Mononuclear cell (primary cell): Measurements from ENCODE around the gene MAST1. TPM values are rescaled to one million over a fixed set of nuclear protein-coding genes. Genes with fewer than 3 reads are reported as not detected.
A peak's percentile ranks its signal among the peaks of the same experiment; 100 is the strongest.
"Not testable (repeated sequence)": the region's sequence is repeated elsewhere in the genome, so short reads cannot be mapped to it uniquely, and the experiment has no call there.

ENCODE experiments used
- H3K27me3 ChIP-seq: 2 replicates; pipeline ENCODE4 v1.6.0; 2011; ENCODE audit warnings: low read length, control low read depth; ENCODE audit not compliant: insufficient read depth
- H3K4me1 ChIP-seq: 2 replicates; pipeline ENCODE4 v1.5.1; 2011; ENCODE audit warnings: mild to moderate bottlenecking, low read length, control low read depth; ENCODE audit not compliant: insufficient read depth
- H3K4me3 ChIP-seq: 2 replicates; pipeline ENCODE4 v1.5.1; 2011; ENCODE audit warnings: mild to moderate bottlenecking, low read length, moderate library complexity
- H3K9me3 ChIP-seq: 2 replicates; pipeline ENCODE4 v1.5.1; 2011; ENCODE audit warnings: low read depth, mild to moderate bottlenecking, control low read depth, low read length
- total RNA-seq: library from RNA; depleted of rRNA; stranded (reverse); fragments of >200 nt; gene quantifications from one replicate; pipeline ENCODE4 v1.2.3, GENCODE V29; 2012

The MAST1 gene
- total RNA-seq, 1 donor = 0.52 TPM

DNA sequence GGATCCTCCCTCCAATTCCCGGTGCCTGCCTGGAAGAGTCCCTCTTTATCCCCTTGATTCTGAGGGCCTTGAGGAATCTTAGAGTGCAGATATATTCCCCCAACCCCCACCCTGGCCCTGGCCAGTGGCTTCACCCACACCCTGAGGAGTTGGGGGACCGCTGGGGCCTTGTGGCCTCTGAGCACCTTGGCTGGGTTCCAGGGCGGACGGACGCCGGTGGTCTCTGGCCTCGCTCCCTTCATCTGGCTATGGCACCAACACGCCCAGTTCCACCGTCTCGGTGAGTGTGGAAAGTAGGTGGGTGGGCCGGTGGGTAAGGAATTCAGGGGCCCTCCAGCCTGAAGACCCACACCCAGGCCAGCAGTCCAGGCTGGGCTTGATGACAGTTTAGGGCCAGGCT lies 5.0 kb downstream of the MAST1 start:
- Histone ChIP-seq H3K4me3 (no peak overlapping the region), H3K4me1 (peaks cover 25% of the 10 kb centered on the region), H3K9me3 (no peaks in the 10 kb centered on the region), H3K27me3 (peaks cover 51% of the 10 kb centered on the region)

DNA sequence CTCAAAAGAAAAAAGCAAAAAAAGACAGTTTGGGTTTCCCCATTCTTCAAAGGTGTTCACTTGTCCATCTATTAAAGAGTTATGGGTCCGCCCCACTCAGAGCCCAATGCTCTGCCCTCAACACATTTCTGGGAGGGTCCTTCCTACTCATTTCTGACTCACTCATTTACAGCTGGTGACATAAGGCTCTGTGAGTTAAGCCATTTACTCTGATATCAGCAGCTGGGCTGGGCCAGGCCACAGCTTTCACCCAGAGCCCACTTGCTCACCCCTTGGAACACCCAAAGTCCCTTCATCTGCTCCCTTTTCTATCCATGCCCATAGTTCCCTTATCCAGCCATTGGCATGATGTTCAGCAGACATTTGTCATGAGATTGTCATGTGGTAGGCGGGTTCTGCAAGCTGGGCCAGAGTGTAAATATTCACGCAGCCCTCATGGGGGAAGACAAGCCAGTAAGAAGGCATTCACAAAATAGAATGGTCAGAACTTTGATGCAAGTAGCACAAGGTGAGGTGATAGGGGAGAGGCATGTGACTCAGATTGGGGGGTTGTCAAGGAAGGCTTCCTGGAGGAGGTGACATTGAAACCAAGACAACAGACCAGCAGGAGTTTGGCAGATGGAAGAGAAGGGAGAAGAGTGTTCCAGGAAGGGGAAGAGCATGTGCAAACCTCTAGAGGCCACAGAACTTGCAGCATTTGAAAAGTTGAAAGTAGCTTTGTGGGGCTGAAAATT lies 5.9 kb downstream of the MAST1 start:
- Histone ChIP-seq H3K4me3 (no peak overlapping the region), H3K4me1 (peaks cover 21% of the 10 kb centered on the region), H3K9me3 (no peaks in the 10 kb centered on the region), H3K27me3 (peaks cover 47% of the 10 kb centered on the region)

DNA sequence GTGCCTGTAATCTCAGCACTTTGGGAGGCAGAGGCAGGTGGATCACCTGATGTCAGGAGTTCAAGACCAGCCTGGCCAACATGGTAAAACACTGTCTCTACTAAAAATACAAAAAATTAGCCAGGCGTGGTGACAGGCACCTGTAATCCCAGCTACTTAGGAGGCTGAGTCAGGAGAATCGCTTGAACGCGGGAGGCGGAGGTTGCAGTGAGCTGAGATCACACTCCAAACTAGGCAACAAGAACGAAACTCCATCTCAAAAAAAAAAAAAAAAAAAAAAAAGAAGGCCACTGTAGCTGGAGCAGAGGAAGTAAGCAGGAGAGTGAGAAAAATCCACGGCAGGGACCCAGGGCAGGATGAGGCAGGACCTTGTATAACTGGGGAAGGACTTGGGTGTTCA lies 8.3 kb downstream of the MAST1 start:
- peaks cover 22% of the 10 kb centered on the region for H3K27me3 ChIP-seq
- H3K4me1 ChIP-seq, H3K4me3 ChIP-seq, H3K9me3 ChIP-seq: not testable (repeated sequence)

DNA sequence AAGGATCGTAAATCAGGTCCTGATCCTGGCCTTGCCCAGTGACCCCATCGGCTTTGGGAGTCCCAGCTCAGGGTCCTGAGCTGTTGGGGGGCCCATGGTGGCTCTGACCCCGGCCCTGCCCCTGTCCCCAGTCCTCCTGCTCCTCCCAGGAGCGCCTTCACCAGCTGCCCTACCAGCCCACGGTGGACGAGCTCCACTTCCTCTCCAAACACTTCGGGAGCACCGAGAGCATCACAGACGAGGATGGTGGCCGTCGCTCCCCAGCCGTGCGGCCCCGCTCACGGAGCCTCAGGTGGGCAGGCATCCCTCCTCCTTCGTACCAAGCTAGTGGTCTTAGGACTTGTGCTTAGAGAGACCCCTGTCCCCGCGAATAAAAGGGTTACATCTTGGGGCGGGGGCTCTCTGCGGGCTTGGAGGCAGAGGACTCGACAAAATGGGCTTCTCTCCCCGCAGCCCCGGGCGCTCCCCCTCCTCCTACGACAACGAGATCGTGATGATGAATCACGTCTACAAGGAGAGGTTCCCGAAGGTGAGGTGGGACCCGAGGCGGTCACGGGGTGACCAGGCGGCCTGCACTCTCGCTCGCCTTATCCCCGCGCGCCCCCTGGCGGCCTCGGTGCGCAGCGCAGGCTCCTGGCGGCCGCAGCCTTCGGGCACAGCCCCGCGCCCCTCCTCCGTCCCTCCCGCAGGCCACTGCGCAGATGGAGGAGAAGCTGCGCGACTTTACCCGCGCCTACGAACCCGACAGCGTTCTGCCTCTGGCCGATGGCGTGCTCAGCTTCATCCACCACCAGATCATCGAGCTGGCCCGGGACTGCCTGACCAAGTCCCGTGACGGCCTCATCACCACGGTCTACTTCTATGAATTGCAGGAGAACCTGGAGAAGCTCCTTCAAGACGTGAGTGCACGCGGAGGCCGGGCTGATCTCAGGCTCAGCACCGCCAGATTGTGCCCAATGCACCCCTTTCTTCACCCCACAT lies 9.1 kb downstream of the MAST1 start:
- H3K27me3 ChIP-seq = peaks cover 16% of the 10 kb centered on the region
- H3K4me3 ChIP-seq = no peak overlapping the region
- peaks cover 10% of the 10 kb centered on the region for H3K4me1 ChIP-seq
- no peaks in the 10 kb centered on the region for H3K9me3 ChIP-seq

DNA sequence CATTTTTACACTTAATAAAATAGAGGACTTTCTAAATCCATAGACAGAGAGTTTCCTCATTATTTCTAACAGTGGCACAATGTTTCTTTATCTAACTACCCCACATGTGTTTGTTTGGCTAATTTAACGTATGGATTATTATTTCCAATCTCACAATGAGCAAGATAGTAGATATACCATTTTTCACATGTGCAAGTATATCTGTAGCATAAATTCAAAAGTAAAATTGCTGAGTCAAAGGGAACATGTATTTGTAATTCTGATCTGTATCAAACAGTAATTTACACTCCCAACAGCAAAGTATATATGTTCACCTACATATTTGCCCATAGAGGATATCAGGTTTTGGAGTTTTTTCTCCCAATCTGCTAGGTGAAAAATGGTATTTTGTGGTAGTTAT lies 18.3 kb downstream of the MAST1 start:
- Histone ChIP-seq H3K9me3 (no peaks in the 10 kb centered on the region), H3K27me3 (no peaks in the 10 kb centered on the region), H3K4me3 (no peak overlapping the region), H3K4me1 (no peaks in the 10 kb centered on the region)

DNA sequence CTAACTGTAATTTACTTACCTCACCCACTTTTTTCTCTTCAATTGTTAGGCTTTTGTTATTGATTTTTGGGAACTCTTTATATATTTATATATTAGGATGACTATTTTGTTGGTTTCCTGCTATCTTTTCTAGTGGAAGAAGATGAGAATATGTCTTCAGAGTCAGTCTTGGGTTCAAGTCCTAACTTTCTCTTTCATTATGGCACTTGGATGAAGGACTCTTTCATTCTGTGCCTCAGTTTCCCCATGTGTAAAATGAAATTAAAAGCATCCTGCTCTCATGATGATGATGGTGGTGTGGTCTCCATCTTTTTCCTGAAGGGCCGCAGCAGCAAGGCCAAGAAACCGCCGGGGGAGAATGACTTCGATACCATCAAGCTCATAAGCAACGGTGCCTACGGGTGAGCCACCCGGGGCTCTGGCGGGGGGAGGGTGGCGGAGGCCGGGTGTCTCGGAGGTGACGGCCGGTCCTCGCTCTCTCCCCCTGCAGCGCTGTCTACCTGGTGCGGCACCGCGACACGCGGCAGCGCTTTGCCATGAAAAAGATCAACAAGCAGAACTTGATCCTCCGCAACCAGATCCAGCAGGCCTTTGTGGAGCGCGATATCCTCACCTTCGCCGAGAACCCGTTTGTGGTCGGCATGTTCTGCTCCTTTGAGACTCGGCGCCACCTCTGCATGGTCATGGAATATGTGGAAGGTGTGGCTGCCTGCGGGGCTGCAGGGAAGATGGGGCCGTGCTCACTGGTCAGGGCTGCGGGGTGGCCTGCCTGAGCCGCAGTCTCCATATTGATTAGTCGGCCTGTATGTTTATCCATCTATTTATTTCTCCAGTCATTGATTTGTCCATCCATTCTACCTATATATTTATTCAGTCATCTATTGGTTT lies 20.0 kb downstream of the MAST1 start:
- Histone ChIP-seq H3K27me3 (no peaks in the 10 kb centered on the region), H3K4me1 (no peaks in the 10 kb centered on the region), H3K9me3 (no peaks in the 10 kb centered on the region), H3K4me3 (no peak overlapping the region)

DNA sequence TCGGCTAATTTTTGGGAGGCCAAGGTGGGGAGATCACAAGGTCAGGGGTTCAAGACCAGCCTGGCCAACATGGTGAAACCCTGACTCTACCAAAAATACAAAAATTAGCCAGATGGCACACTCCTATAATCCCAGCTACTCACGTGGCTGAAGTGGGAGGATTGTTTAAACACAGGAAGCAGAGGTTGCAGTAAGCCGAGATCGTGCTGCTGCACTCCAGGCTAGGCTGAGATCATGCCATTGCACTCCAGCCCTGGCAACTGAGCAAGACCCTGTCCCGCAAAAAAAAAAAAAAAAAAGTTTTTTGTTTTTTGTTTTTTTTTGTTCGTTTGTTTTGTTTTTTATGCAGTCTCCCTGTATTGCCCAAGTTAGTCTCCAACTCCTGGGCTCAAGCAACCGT lies 21.2 kb downstream of the MAST1 start:
- H3K4me1 ChIP-seq = no peaks in the 10 kb centered on the region
- no peaks in the 10 kb centered on the region for H3K27me3 ChIP-seq
- no peaks in the 10 kb centered on the region for H3K9me3 ChIP-seq
- no peak overlapping the region for H3K4me3 ChIP-seq

DNA sequence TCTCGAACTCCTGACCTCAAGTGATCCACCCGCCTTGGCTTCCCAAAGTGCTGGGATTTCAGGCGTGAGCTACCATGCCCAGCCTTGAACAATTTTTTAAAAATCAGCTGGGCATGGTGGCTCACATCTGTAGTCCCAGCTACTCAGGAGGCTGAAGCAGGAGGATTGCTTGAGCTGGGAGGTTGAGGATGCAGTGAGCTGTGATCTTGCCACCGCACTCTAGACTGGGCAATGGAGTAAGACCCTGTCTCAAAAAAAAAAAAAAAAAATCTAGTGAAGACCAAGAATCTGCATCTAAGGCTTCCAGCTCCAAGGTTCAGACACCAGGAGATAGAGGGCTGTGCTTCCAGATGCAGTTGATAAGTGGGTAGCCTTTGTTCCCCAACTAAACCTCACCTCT lies 25.8 kb downstream of the MAST1 start:
- Histone ChIP-seq H3K9me3 (no peaks in the 10 kb centered on the region), H3K27me3 (no peaks in the 10 kb centered on the region), H3K4me1 (peaks cover 11% of the 10 kb centered on the region), H3K4me3 (no peak overlapping the region)

DNA sequence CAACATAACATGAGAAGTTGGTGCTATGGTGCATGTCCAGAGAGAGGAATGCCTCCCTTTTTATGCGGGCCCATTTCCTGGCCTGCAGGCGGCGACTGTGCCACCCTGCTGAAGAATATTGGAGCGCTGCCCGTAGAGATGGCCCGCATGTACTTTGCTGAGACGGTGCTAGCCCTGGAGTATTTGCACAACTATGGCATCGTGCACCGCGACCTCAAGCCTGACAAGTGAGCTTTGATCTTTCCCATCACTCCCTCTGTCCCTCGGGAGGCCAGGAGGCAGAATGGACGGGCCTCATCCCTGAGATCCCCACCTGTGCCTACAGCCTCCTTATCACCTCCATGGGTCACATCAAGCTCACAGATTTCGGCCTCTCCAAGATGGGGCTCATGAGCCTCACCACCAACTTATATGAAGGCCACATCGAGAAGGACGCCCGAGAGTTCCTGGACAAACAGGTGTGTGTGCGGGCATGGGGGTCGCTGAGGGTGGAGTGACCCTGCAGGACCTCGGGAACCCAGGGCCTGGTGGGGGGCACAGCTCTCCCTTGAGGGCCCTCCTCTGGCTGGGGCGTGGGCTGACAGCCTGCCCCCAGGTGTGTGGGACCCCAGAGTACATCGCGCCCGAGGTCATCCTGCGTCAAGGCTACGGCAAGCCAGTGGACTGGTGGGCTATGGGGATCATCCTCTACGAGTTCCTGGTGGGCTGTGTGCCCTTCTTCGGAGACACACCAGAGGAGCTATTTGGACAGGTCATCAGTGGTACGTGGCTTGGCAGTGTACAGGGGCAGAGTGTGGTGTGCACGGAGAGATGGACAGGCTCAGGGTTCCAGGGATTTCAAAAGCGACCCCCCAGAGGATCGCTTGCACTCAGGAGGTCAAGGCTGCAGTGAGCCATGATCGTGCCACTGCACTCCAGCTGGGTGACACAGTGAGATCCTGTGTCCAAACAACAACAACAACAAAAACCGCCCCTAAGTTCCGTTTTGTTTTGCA lies 26.7 kb downstream of the MAST1 start:
- Histone ChIP-seq H3K27me3 (no peaks in the 10 kb centered on the region), H3K4me3 (no peak overlapping the region), H3K9me3 (no peaks in the 10 kb centered on the region), H3K4me1 (peaks cover 11% of the 10 kb centered on the region)

DNA sequence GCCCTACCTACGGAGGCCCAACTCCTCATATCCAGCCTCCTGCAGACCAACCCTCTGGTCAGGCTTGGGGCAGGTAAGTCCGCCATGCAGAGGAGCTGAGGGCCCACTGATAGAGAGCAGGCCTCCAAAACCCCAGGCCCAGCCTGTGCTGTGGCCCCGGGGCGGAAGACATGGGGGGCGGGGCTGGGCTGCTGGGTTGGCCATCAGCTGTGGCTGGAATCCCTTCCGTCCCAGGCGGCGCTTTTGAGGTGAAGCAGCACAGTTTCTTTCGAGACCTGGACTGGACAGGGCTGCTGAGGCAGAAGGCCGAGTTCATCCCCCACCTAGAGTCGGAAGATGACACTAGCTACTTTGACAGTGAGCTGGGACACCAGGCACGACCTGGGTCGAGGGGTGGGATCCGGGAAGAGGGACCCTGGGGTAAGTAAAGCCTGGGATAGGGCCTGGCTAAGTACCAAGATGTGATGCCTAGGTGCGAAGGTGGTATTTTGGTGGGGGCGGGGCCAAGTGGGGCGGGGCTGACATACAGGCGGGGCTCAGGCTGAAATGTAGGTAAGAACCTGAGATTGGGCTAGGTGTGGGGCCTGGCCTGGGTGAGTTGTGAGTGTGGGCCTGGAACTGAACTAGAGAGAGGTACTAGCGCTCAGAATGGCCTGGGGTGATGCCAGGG lies 27.6 kb downstream of the MAST1 start:
- H3K4me1 ChIP-seq = peaks cover 11% of the 10 kb centered on the region
- H3K9me3 ChIP-seq = no peaks in the 10 kb centered on the region
- no peaks in the 10 kb centered on the region for H3K27me3 ChIP-seq
- no peak overlapping the region for H3K4me3 ChIP-seq

DNA sequence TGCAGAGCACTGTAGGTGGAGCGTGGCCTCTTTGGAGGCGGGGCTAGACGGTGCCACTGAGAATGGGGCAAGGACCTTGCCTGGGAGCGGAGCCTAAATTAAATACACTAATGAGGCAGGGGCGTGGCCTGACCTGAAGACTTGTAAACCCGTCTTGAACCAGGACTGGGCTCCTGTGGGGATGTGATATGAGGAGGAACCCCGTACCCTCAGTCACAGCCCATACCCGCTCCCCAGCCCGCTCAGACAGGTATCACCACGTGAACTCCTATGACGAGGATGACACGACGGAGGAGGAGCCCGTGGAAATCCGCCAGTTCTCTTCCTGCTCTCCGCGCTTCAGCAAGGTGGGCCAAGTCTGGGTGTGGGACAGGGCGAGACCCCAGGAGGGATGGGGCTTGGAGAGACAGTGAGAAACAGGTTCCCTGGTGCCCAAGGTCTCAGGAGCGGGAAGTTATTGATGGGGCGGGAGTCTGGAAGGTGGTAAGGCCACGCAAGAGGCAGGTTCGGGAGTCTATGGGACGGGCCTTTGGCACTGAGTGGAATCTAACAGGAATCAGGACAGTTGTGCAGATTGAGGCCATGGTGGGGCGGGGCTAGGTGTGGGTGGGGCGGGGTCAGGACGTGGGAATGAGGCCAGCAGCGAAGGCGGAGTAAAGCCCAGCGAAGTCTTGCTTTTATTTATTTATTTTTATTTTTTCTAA lies 28.3 kb downstream of the MAST1 start:
- Histone ChIP-seq H3K9me3 (no peaks in the 10 kb centered on the region), H3K4me3 (no peak overlapping the region), H3K27me3 (no peaks in the 10 kb centered on the region), H3K4me1 (peaks cover 11% of the 10 kb centered on the region)

DNA sequence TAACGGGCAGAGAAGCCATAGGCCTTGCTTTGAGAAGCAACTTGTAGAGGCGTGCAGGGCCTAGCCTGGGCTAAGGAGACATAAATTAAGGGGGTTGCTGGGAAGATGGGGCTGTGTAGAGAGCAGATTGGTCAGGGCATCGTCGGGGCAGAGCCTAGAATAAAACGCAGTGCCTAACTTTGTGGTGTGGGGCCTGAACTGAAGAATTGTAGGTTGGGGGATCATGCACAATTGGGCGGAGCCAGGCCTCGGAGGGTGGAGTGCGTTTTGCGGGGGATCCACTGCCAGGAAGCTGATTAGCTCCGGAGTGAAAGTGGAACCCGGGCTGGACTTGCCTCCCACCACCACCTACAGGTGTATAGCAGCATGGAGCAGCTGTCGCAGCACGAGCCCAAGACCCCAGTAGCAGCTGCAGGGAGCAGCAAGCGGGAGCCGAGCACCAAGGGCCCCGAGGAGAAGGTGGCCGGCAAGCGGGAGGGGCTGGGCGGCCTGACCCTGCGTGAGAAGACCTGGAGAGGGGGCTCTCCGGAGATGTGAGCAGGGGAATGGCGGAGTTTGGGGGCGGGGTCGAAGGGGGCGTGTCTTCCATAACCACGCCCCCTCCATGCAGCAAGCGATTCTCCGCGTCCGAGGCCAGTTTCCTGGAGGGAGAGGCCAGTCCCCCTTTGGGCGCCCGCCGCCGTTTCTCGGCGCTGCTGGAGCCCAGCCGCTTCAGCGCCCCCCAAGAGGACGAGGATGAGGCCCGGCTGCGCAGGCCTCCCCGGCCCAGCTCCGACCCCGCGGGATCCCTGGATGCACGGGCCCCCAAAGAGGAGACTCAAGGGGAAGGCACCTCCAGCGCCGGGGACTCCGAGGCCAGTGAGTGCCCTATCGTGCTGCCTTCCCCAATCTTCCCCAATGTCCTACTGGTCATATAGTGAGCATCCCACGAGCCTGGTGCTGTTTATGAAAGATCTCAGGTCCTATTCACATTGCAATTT lies 29.1 kb downstream of the MAST1 start:
- Histone ChIP-seq H3K4me1 (peaks cover 11% of the 10 kb centered on the region), H3K9me3 (no peaks in the 10 kb centered on the region), H3K27me3 (no peaks in the 10 kb centered on the region), H3K4me3 (peak overlapping the region; percentile 36)
